ENCODE results near the gene ADARB2. TPM values are rescaled to one million over a fixed set of nuclear protein-coding genes. Genes with fewer than 3 reads are reported as not detected.

ADARB2 gene
- total and polyA plus RNA-seq, 10 of the 15 experiments (the other 5 are each of a cell fraction or from before 2014, with no cell fraction given): 0.02 to 4.1 (median 0.76) TPM

GRCh38 chr10:1698185-1698584 is 39.1 kb downstream of the ADARB2 start:
- DNase-seq (ENCODE audit: low read depth, low spot score): no peak
- Histone ChIP-seq H2AFZ (ENCODE audit: control insufficient read depth, low read depth, low read length) (no peak overlapping the region), H3K9me3 (replicated peaks; ENCODE audit: control insufficient read depth, insufficient read depth, low read length) (no peaks in the 10 kb centered on the region; the same call in 2 of the 3 replicates), H3K4me3 (no peak overlapping the region), H3K27me3 (replicated peaks in 1 of 2; ENCODE audit: control insufficient read depth in 2 of 2, insufficient read depth in 2 of 2, low read length in 1 of 2) (no peaks in the 10 kb centered on the region), H3K9ac (ENCODE audit: control insufficient read depth, insufficient read depth, low read length) (no peak overlapping the region), H3K79me2 (ENCODE audit: control insufficient read depth, insufficient read depth, low read length) (no peaks in the 10 kb centered on the region), H3K36me3 (ENCODE audit: control insufficient read depth in 2 of 2, insufficient read depth in 2 of 2, low read length in 1 of 2) (no peaks in the 10 kb centered on the region), H3K27ac (ENCODE audit: control insufficient read depth, insufficient read depth) (no peak overlapping the region), H3K4me1 (ENCODE audit: control insufficient read depth, insufficient read depth, low read length) (no peaks in the 10 kb centered on the region), H4K20me1 (ENCODE audit: control insufficient read depth, insufficient read depth) (no peaks in the 10 kb centered on the region), H3K4me2 (ENCODE audit: control insufficient read depth, insufficient read depth) (no peak overlapping the region)
- RAD21 ChIA-PET (ENCODE audit: unreplicated experiment): no interaction called here
- 0 out of 6 replicates have a peak, but pooled peaks of 1 of the 3 experiments have one; percentile 9 for TF ChIP-seq CTCF (IDR thresholded peaks at IDR 0.05 in 2 of 3, conservative IDR thresholded peaks at IDR 0.05 in 1 of 3; ENCODE audit: control insufficient read depth in 2 of 3, extremely low read depth in 1 of 3, insufficient read depth in 1 of 3, low read depth in 3 of 3, low read length in 3 of 3)
- no peak for TF ChIP-seq PBX3 (IDR thresholded peaks at IDR 0.05; ENCODE audit: insufficient replicate concordance, low read depth, low read length)
- intact Hi-C loops (cut with micrococcal nuclease; ENCODE audit: unreplicated experiment) (no loop called here), in situ Hi-C loops (cut with MboI) (no loop called here)
- CTCF ChIA-PET: interaction anchor here (1.0 kb wide), 1 partner anchor 17 kb away, joined by 3 read pairs; no protein-coding TSS in a partner anchor
- no TSS peak for BruUV-seq (replicated peaks)
- 40% methylated on average over 8 of the region's 8 CpGs for WGBS (ENCODE audit: insufficient coverage, insufficient replicate concordance, low lambda C conversion rate, missing lambda C conversion rate)
- ATAC-seq: no peak
- no peak for FAIRE-seq
- POLR2A ChIA-PET: interaction anchor here (1.2 kb wide), 1 partner anchor 11 kb away, joined by 6 read pairs; no protein-coding TSS in a partner anchor
- SMC1A ChIA-PET (ENCODE audit: uncharacterized antibody, unreplicated experiment): interaction anchor here (0.9 to 1.2 kb wide), 2 partner anchors 53 to 55 kb away, joined by 3 read pairs; no protein-coding TSS in a partner anchor

GRCh38 chr10:1696106-1696505 is 41.2 kb downstream of the ADARB2 start:
- in situ Hi-C loops (cut with MboI): no loop called here
- Histone ChIP-seq H3K4me3 (no peak overlapping the region), H3K4me1 (ENCODE audit: control insufficient read depth, insufficient read depth, low read length) (no peaks in the 10 kb centered on the region), H3K27me3 (replicated peaks in 1 of 2; ENCODE audit: control insufficient read depth in 2 of 2, insufficient read depth in 2 of 2, low read length in 1 of 2) (no peaks in the 10 kb centered on the region), H3K9me3 (replicated peaks; ENCODE audit: control insufficient read depth, insufficient read depth, low read length) (no peaks in the 10 kb centered on the region), H3K79me2 (ENCODE audit: control insufficient read depth, insufficient read depth, low read length) (no peaks in the 10 kb centered on the region), H4K20me1 (ENCODE audit: control insufficient read depth, insufficient read depth) (no peaks in the 10 kb centered on the region), H3K4me2 (ENCODE audit: control insufficient read depth, insufficient read depth) (no peak overlapping the region), H2AFZ (ENCODE audit: control insufficient read depth, low read depth, low read length) (no peak overlapping the region), H3K27ac (ENCODE audit: control insufficient read depth, insufficient read depth) (no peak overlapping the region), H3K9ac (ENCODE audit: control insufficient read depth, insufficient read depth, low read length) (no peak overlapping the region), H3K36me3 (ENCODE audit: control insufficient read depth in 2 of 2, insufficient read depth in 2 of 2, low read length in 1 of 2) (no peaks in the 10 kb centered on the region)
- 41% methylated on average over 6 of the region's 6 CpGs for WGBS (ENCODE audit: insufficient coverage, insufficient replicate concordance, low lambda C conversion rate, missing lambda C conversion rate)
- no peak for ATAC-seq
- BruUV-seq (replicated peaks): no TSS peak
- ChIA-PET RAD21 (ENCODE audit: unreplicated experiment) (no interaction called here), CTCF (interaction anchor here (0.6 kb wide), 1 partner anchor 1281 kb away, joined by 3 read pairs; no protein-coding TSS in a partner anchor), SMC1A (ENCODE audit: uncharacterized antibody, unreplicated experiment) (no interaction called here), POLR2A (no interaction called here)
- intact Hi-C loops (cut with micrococcal nuclease; ENCODE audit: unreplicated experiment): no loop called here
- no peak for FAIRE-seq
- no peak for DNase-seq (ENCODE audit: low read depth, low spot score)
- TF ChIP-seq SUPT20H (IDR thresholded peaks at IDR 0.05; ENCODE audit: borderline replicate concordance, control insufficient read depth, low read depth, low read length) (no peak), NFYA (IDR thresholded peaks at IDR 0.05; ENCODE audit: borderline replicate concordance, low read depth, low read length) (no peak), BCLAF1 (IDR thresholded peaks at IDR 0.05) (no peak), POU2F2 (IDR thresholded peaks at IDR 0.05; ENCODE audit: borderline replicate concordance, low read depth, low read length) (no peak), CREM (IDR thresholded peaks at IDR 0.05; ENCODE audit: low read depth) (no peak), BCL3 (IDR thresholded peaks at IDR 0.05; ENCODE audit: borderline replicate concordance, insufficient read depth, low read depth, low read length, poor library complexity, severe bottlenecking) (no peak)

Data from GM12878 (cell line).